ENCODE data around the gene STMN1.

The STMN1 gene

GRCh38 chr1:25913206-25913605 lies 7.0 kb upstream of the STMN1 start:
- H4K20me1 ChIP-seq (ENCODE audit: control insufficient read depth, insufficient read depth, low read depth, low read length) = no peaks in the 10 kb centered on the region
- no peak overlapping the region for H3K27ac ChIP-seq (ENCODE audit: low read depth, low read length)
- no peaks in the 10 kb centered on the region for H3K36me3 ChIP-seq (ENCODE audit: control insufficient read depth, low read length)
- H3K4me2 ChIP-seq (ENCODE audit: low read length) = no peak overlapping the region
- H3K9me2 ChIP-seq (replicated peaks; ENCODE audit: control insufficient read depth, low read length) = no peaks in the 10 kb centered on the region
- no peaks in the 10 kb centered on the region for H3K9me3 ChIP-seq (ENCODE audit: control insufficient read depth, insufficient read depth, low read length)
- H3F3A ChIP-seq (ENCODE audit: control insufficient read depth, insufficient read depth) = no peaks in the 10 kb centered on the region
- TF ChIP-seq EZH2phosphoT487 (IDR thresholded peaks at IDR 0.05; ENCODE audit: borderline replicate concordance, low read length) = no peak
- no peak for TF ChIP-seq CTCF (IDR thresholded peaks at IDR 0.05; ENCODE audit: low read depth, low read length, poor library complexity, severe bottlenecking)
- peaks cover 18% of the 10 kb centered on the region for H3K4me1 ChIP-seq (ENCODE audit: control insufficient read depth, low read length)
- no peaks in the 10 kb centered on the region for H3K79me2 ChIP-seq (ENCODE audit: control insufficient read depth, low read length)
- no peaks in the 10 kb centered on the region; the same call in 1 of the 2 replicates for H3K27me3 ChIP-seq (ENCODE audit: control insufficient read depth, low read length)
- no peak overlapping the region for H3K4me3 ChIP-seq (ENCODE audit: low read length)

- H3K4me2 ChIP-seq (ENCODE audit: low read length) = no peak overlapping the region
- TF ChIP-seq CTCF (IDR thresholded peaks at IDR 0.05; ENCODE audit: low read depth, low read length, poor library complexity, severe bottlenecking) = no peak
- no peak for TF ChIP-seq EZH2phosphoT487 (IDR thresholded peaks at IDR 0.05; ENCODE audit: borderline replicate concordance, low read length)
- H3K36me3 ChIP-seq (ENCODE audit: control insufficient read depth, low read length) = no peaks in the 10 kb centered on the region
- peaks cover 5% of the 10 kb centered on the region for H3K27me3 ChIP-seq (ENCODE audit: control insufficient read depth, low read length)
- peaks cover 15% of the 10 kb centered on the region for H3K4me1 ChIP-seq (ENCODE audit: control insufficient read depth, low read length)
- H3K9me3 ChIP-seq (ENCODE audit: control insufficient read depth, insufficient read depth, low read length) = no peaks in the 10 kb centered on the region
- H3K4me3 ChIP-seq (ENCODE audit: low read length) = no peak overlapping the region
- H4K20me1 ChIP-seq (ENCODE audit: control insufficient read depth, insufficient read depth, low read depth, low read length) = no peaks in the 10 kb centered on the region
- H3F3A ChIP-seq (ENCODE audit: control insufficient read depth, insufficient read depth) = 0 out of 2 replicates have a peak, but pooled peaks cover 4% of the 10 kb centered on the region
- H3K27ac ChIP-seq (ENCODE audit: low read depth, low read length) = no peak overlapping the region
- H3K79me2 ChIP-seq (ENCODE audit: control insufficient read depth, low read length) = no peaks in the 10 kb centered on the region
- H3K9me2 ChIP-seq (replicated peaks; ENCODE audit: control insufficient read depth, low read length) = no peaks in the 10 kb centered on the region
Observed at GRCh38 chr1:25912076-25912831, 6.0 kb upstream of the STMN1 start.

- H3K9me2 ChIP-seq (replicated peaks; ENCODE audit: control insufficient read depth, low read length) = no peaks in the 10 kb centered on the region
- H3K4me3 ChIP-seq (ENCODE audit: low read length) = no peak overlapping the region
- 0 out of 2 replicates have a peak, but pooled peaks cover 4% of the 10 kb centered on the region for H3F3A ChIP-seq (ENCODE audit: control insufficient read depth, insufficient read depth)
- no peaks in the 10 kb centered on the region for H3K36me3 ChIP-seq (ENCODE audit: control insufficient read depth, low read length)
- no peaks in the 10 kb centered on the region for H3K9me3 ChIP-seq (ENCODE audit: control insufficient read depth, insufficient read depth, low read length)
- H3K27me3 ChIP-seq (ENCODE audit: control insufficient read depth, low read length) = peaks cover 5% of the 10 kb centered on the region
- TF ChIP-seq CTCF (IDR thresholded peaks at IDR 0.05; ENCODE audit: low read depth, low read length, poor library complexity, severe bottlenecking) = no peak
- no peak for TF ChIP-seq EZH2phosphoT487 (IDR thresholded peaks at IDR 0.05; ENCODE audit: borderline replicate concordance, low read length)
- H3K27ac ChIP-seq (ENCODE audit: low read depth, low read length) = no peak overlapping the region
- H3K4me2 ChIP-seq (ENCODE audit: low read length) = no peak overlapping the region
- peaks cover under 1% of the 10 kb centered on the region for H3K79me2 ChIP-seq (ENCODE audit: control insufficient read depth, low read length)
- peaks cover 22% of the 10 kb centered on the region for H3K4me1 ChIP-seq (ENCODE audit: control insufficient read depth, low read length)
- no peaks in the 10 kb centered on the region for H4K20me1 ChIP-seq (ENCODE audit: control insufficient read depth, insufficient read depth, low read depth, low read length)
Observed at GRCh38 chr1:25911162-25911561, 4.9 kb upstream of the STMN1 start.
